HG03439 (cell line): ENCODE results near the gene DAG1.

Source experiments
- ATAC-seq: cut with Tn5 transposase; IDR thresholded peaks from one replicate; pipeline ENCODE4 v1.9.1; 2021; ENCODE audit warnings: mild to moderate bottlenecking, moderate library complexity; ENCODE audit not compliant: unreplicated experiment

DAG1 gene

DNA sequence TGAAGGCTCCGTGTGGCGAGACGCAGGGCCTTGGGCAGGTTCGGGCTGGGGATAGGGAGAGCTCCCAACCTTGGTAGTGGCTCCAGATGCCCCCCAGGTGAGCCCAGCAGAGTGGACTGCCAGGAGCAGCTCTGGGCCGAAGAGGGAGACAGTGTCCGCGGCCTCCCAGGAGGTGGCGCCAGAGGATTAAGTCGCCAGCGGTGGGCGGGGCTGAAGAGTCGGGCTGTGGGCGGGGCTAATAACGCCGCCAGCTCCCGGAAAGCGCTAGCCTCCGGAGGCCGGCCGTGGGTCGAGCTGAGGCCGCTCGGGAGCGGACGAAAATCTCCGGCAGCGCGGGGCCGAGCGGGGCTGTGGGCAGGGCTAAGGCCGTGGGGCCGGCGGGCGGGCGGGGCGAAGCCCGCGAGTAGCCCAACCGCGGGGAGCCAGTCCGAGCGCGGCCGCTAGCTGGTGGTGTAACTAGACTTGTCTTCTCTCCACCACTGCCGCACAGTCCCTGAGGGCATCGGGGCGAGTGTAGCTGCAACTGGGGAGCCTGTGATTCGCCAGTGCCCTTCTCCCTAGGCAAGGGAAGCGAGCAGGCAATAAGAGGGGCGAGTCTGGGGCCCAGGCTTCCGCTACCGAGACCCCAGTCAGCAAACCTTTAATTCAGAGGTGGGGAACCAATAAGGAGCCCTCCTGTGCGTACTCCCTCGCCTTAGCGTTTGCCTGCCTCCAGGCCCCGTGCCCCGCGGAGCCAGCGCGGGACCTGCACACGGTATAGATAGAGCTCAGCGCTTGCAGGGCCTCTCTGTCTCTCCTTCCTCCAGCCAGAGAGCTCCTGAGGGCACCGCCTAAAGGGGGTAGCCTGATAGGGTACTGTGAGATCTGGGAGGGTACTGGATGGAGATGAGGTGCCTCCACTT, 69.8 kb downstream of the DAG1 start:
- ATAC-seq = peak; percentile 89

DNA sequence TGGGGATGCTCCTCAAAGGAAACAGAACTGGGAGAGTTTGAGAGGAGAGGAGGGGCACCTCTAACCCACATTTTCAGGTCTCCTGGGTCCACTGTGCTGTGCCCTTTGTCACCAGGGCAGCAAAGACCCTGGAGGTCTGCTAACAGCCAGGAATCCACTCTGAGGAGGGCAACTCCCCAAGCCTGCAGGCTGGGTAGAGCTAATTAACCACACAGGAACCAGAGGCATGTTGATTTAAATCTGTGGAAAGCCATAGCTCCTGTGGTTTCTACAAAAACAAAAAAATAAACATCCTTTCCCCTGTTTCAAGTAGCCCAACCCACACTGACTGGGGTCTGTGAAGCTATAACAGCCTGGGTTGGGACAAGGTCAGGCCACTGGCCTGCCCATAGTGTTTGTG, 82.0 kb downstream of the DAG1 start:
- ATAC-seq = no peak

GRCh38 chr3:49553324-49553691, 83.2 kb downstream of the DAG1 start:
- ATAC-seq = no peak

GRCh38 chr3:49553692-49554632, 83.9 kb downstream of the DAG1 start, which contains the start of gene BSN:
Gene BSN (plus strand): TSS chr3:49554477. CDS start chr3:49554603, 126 bp downstream.
- peak; percentile 78 for ATAC-seq

GRCh38 chr3:49554633-49555265, 84.7 kb downstream of the DAG1 start:
- ATAC-seq = peak; percentile 5

DNA sequence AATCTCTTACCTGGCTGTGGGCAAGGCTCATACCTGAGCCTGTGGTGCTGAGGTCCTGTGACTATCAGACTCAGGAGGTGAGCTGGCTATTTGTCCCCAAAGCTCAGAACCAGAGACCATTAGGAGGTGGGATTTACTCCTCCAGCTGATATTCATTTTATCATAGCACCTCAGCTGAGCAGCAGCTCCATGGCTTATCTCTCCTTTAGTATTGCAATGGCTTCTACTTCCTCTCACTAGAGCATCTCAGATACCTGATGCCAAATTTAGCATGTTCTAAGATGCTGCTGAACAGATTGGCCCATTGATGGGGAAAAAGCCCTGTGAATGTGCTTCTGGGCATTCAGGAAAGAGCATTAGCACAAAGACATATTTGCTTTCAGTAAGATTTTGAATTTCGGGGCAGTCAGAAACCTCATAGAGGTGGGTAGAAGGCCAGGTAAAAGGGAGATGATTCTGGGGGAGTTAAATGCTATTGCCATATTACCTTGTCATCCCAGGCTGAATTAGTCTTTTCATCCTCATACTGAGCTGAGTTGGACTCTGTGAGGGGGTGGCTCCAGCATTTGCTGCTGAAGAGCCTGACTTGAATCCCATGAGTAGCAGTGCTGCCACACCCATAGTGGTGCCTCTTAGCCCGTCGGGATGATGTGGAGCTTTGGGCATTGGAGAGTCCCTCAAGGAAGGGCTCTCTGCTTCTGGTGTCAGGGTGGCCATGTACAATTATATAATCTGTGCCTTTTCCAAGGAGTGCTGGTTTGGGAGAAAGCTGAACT, 86.6 kb downstream of the DAG1 start:
- no peak for ATAC-seq

GRCh38 chr3:49563040-49563578, 93.0 kb downstream of the DAG1 start:
- no peak for ATAC-seq

DNA sequence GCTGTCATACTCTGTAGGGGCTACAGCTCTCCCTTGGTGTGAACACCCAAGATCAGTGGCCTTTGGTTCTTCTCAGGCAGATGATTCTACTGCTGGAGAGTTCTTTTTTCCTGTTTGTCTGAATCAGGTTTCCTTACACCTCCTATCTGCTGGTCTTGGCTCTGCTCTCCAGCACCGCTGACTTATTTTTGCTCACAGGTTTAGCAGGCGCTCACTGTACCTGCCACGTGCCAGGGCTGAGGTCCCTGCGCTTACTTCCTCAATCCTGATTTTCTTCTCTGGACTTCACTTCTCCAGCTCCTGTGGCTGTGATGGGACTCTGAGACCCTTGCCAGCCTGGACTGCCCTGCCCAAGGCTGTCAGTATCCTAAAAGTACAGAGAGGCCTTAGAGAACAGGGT, 93.7 kb downstream of the DAG1 start:
- no peak for ATAC-seq

DNA sequence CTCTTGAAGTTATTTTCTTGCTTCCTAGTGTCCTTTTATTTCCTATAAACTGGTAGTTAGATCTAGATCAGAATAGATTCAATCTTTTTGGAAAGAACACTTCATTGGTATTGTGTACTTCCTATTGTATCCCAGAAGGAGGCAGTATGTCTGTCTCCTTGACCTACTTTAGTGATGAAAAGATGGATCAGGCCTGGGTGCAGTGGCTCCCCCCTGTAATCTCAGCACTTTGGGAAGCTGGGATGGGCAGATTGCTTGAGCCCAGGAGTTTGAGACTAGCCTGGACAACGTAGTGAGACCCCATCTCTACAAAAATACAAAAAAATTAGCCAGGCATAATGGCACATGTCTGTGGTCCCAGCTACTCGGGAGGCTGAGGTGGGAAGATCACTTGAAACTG, 96.2 kb downstream of the DAG1 start:
- ATAC-seq = no peak

- ATAC-seq = no peak
Observed at GRCh38 chr3:49567406-49567805, 97.3 kb downstream of the DAG1 start.

- ATAC-seq = no peak
Observed at GRCh38 chr3:49568965-49569364, 98.9 kb downstream of the DAG1 start.

DNA sequence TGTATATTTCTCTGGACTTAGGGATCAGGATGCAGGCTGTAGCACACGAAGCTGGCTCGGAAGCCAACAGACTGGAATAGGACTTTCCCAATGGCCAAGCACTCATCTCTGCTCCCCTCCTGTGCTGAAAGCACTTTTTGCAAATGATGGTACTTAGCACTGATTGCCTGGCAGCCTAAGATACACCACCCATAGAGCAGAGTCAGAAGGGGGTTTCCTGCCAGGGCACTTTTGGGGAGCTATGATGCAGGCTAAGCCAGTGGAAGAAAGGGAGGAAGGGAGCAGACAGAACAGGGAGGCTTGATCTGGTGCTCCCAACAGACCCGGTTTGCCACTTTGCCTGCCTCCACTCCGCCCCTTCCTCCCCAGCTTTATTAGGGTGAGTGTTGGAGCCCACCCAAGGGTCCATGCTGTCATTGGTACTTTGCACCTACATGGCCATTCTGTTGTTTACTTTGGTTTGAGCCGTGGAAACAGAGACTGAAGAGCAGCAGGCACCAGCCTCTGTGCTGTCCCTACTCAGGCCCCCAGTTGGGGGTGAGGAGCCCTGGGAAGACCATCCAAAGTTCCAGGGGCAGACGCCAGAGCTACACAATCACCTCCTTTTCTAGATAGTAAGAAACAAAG, 100.1 kb downstream of the DAG1 start:
- ATAC-seq = no peak

GRCh38 chr3:49582177-49582576, 112.1 kb downstream of the DAG1 start:
- ATAC-seq = no peak
